Measurements from ENCODE around the gene GOLGA5.
"Not testable (repeated sequence)": the region's sequence is repeated elsewhere in the genome, so short reads cannot be mapped to it uniquely, and the experiment has no call there.

Gene GOLGA5

DNA sequence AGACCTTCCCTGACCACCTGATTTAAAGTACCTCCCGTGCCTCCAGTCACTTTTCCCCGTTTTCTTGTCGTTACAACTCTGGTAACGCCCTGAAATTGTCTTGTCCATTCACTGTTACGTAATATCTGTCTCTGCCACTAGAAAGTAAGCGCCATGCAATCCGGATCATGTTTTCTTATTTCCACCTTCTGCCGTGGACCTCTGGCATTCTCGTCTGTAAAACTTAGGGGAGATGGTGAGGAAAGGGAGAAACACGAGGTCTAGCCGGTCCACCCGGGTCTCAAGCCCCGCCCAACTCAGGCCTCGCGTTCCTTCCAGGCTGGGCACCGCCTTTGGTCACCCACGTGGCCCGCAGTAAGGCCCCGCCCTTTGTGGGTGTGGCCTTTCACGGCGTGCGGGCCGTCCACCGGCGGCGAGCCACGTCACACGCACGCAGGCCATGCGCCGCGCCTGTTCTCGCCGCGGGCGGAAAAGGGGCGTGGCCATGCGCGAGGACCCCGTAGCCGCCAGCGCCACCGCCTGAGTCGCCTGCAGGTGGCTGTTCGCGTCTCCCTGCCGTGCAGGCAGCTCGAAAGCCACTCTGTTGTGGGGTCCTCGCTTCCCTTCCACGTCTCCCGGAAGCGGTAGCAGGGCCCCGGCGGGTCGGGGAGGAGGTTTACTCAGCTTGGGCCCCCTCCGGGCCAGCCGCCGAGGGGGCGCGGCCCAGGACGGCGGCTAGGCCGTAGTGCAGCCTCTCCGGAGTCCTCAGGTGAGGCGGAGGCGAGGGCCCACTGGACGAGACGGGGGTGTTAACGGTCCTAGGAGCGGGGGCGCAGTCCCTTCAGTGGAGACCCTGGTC is at the start of gene GOLGA5:
Gene GOLGA5, plus strand, starts transcription at position 597 of the 838 bp plus-strand sequence. CDS start 3,133 bp downstream, outside the sequence.
- FAIRE-seq = peak; percentile 93

- no peak for FAIRE-seq
These were observed 46.3 kb upstream of the GOLGA5 start for GRCh38 chr14:92747701-92748258.

- FAIRE-seq = peak; percentile 88
These were observed 45.7 kb upstream of the GOLGA5 start, which contains the start of gene LGMN for GRCh38 chr14:92748259-92749016. LGMN (minus strand) TSS chr14:92748627; CDS start chr14:92732786, 15,841 bp downstream.

DNA sequence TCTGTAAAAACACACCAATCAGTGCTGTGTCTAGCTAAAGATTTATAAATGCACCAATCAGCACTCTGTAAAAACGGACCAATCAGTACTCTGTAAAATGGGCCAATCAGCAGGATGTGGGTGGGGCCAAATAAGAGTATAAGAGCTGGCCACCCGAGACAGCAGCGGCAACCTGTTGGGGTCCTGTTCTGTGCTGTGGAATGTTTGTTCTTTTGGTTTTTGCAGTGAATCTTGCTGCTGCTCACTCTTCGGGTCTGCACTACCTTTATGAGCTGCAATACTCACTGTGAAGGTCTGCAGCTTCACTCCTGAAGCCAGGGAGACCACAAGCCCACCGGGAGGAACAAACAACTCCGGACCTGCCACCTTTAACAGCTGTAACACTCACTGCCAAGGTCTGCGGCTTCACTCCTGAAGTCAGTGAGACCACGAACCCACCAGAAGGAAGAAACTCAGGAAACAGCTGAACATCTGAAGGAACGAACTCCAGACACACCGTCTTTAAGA is 43.8 kb upstream of the GOLGA5 start:
- FAIRE-seq = not testable (repeated sequence)

GRCh38 chr14:92750994-92751400 is 43.1 kb upstream of the GOLGA5 start:
- no peak for FAIRE-seq

GRCh38 chr14:92751819-92752218 is 42.3 kb upstream of the GOLGA5 start:
- no peak for FAIRE-seq

DNA sequence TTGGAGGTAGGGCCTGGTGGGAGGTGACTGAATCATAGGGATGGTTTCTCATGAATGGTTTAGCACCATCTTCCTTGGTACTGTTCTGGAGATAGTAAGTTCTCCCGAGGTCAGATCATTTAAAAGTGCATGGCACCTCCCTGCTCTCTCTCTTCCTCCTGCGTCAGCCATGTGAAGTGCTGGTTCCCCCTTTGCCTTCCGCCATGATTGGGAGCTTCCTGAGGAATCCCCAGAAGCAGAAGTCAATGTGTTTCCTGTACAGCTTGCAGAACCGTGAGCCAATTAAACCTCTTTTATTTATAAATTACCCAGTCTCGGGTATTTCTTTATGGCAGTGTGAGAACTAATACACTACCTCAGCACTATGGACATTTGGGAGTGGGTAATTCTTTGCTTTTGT is 40.9 kb upstream of the GOLGA5 start:
- FAIRE-seq = no peak

DNA sequence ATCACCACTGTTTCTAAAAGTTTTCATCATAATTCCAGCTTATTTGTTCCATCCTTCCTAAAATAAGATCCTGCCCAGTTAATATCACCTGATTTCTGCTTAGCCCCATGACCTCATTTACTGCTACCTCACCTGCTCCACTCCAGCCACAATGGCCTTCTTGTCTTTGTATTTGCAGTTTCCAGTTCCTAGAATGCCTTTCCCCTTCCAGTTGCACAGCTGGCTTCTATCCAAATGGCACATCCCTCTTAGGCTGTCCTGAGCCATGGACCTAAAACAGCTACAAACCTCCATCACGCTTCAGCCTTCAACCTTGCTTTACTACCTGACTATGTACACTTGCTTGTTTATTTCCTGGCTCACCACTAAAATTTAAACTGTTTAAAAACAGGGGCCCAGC is 39.1 kb upstream of the GOLGA5 start:
- no peak for FAIRE-seq

- no peak for FAIRE-seq
These were observed 38.6 kb upstream of the GOLGA5 start for GRCh38 chr14:92755495-92755894.

DNA sequence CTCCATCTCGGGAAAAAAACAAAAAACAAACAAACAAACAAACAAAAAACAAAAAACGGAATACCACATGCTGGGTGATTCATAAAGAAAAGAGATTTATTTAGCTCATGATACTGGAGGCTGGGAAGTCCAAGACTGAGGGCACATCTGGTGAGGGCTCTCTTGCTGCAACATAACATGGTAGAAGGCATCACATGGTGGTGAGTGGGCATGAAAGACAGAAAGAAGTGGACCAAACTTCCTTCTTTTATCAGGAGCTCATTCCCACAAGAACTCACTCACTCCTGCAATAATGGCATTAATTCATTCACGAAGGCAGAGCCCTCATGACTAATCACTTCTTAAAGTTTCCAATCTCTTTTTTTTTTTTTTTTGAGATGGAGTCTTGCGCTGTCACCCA is 37.7 kb upstream of the GOLGA5 start:
- no peak for FAIRE-seq

- no peak for FAIRE-seq
These were observed 34.8 kb upstream of the GOLGA5 start for GRCh38 chr14:92759300-92759678.

GRCh38 chr14:92759679-92760523 is 34.2 kb upstream of the GOLGA5 start:
- FAIRE-seq = no peak

DNA sequence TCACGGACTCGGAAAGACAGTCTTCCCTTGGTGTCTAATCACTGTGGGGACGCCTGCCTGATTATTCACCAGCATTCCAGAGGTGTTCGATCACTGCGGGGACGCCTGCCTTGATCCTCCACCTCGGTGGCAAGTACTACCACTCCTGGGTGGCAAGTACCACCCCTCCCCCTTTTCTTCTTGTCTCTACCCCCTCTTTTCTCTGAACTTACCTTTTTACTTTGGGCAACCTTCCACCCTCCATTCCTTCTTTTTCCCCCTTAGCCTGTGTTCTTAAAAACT is 33.6 kb upstream of the GOLGA5 start:
- no peak for FAIRE-seq

DNA sequence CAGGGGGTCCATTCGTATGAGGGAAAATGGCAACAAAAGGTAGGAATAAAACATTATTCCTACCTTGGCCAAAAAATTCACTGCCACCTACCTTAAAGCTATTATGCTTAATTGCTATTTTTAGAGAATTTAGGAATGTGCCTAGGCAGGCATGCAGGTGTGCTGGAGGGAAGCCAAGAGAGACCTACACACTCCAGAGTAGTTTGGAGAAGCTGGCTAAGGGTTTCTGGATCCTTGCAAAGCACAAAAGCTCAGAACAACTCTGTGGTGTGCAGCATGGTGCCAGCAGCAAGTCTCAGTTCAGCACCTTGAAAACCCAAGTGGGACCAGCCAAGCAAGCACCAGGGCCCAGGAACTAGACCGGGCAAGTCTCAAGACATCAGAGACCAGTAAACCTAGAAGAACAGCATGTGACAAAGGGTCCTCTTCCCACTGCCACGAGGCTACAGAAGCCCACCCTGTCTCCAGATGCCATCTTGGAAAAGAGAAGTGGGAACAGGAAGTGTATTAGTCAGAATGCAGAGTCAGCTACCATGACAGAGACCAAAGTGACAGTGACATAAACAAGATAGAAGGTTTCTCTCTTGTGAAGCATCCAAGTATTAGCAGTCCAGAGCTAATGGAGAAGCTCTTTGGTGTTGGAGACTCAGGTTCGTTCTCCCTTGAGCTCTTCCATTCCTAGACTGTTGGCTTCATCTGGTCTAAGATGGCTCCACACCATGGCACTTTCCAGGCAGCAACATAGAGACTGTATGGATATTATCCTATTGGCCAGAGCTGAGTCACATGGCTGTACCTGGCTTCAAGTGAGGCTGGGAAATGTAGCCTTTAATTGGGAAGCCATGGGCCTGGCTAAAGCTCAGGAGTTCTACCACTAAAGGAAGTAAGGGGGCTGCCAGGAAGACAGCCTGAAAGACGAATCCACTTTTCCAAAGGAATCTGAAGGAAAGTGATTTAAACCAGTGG is 30.2 kb upstream of the GOLGA5 start:
- FAIRE-seq = not testable (repeated sequence)

GRCh38 chr14:92768236-92768635 is 25.9 kb upstream of the GOLGA5 start:
- not testable (repeated sequence) for FAIRE-seq

DNA sequence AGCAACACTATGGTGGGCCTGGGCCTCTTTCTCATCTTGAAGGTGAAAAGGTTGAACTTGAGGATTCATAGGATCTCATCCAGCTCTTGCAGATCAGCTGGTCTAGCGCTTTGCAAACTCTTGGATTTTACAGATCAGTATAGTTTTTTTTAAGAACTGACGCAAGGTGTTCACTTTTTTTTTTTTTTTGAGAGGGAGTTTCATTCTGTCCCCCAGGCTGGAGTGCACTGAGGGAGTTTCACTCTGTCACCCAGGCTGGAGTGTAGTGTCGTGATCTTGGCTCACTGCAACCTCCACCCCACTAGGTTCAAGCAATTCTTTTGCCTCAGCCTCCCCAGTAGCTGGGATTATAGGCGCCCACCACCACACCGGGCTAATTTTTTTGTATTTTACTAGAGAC is 25.3 kb upstream of the GOLGA5 start:
- FAIRE-seq = no peak

- FAIRE-seq = no peak
These were observed 23.6 kb upstream of the GOLGA5 start for GRCh38 chr14:92770484-92770883.

GRCh38 chr14:92774572-92774971 is 19.5 kb upstream of the GOLGA5 start:
- no peak for FAIRE-seq

DNA sequence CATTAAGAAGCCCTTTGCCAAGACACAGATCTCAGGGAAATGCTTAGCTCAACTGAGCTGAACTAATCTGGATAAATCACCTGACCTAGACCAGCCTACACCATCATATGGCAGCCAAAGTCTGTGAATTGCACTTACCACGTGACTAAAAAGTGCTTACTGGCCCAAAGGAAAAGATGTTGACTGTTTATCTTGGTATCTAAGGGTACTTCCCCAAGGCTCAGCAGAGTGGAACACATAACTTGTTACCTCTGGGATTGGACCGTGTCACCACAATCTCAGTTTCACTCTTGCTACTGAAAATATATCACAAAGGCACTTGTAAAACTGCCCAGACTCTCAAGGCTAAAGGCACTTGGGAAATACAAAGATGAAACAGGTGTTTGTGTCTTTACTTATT is 18.8 kb upstream of the GOLGA5 start:
- FAIRE-seq = not testable (repeated sequence)

DNA sequence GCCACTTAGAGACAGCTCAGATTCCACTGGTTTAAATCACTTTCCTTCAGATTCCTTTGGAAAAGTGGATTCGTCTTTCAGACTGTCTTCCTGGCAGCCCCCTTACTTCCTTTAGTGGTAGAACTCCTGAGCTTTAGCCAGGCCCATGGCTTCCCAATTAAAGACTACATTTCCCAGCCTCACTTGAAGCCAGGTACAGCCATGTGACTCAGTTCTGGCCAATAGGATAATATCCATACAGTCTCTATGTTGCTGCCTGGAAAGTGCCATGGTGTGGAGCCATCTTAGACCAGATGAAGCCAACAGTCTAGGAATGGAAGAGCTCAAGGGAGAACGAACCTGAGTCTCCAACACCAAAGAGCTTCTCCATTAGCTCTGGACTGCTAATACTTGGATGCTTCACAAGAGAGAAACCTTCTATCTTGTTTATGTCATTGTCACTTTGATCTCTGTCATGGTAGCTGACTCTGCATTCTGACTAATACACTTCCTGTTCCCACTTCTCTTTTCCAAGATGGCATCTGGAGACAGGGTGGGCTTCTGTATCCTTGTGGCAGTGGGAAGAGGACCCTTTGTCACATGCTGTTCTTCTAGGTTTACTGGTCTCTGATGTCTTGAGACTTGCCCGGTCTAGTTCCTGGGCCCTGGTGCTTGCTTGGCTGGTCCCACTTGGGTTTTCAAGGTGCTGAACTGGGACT is 15.1 kb upstream of the GOLGA5 start:
- not testable (repeated sequence) for FAIRE-seq
